ENCODE results near the gene VGLL3.
A peak's percentile ranks its signal among the peaks of the same experiment; 100 is the strongest.

The VGLL3 gene

GRCh38 chr3:87009271-87009670 is 18.3 kb upstream of the VGLL3 start:
- H3K4me3 ChIP-seq (ENCODE audit: low read length), result no peak overlapping the region
- DNase-seq (ENCODE audit: low read depth), result no peak
- TF ChIP-seq CTCF (IDR thresholded peaks at IDR 0.05; ENCODE audit: insufficient read depth, low read depth, low read length, missing control alignments), result no peak

- DNase-seq (ENCODE audit: low read depth), result peak; percentile 50
- H3K4me3 ChIP-seq (ENCODE audit: low read length), result no peak overlapping the region
- TF ChIP-seq CTCF (IDR thresholded peaks at IDR 0.05; ENCODE audit: insufficient read depth, low read depth, low read length, missing control alignments), result peak; percentile 56
These were observed 16.0 kb upstream of the VGLL3 start for GRCh38 chr3:87006844-87007439.

GRCh38 chr3:87004883-87005282 is 13.9 kb upstream of the VGLL3 start:
- H3K4me3 ChIP-seq (ENCODE audit: low read length), result no peak overlapping the region
- no peak for TF ChIP-seq CTCF (IDR thresholded peaks at IDR 0.05; ENCODE audit: insufficient read depth, low read depth, low read length, missing control alignments)
- no peak for DNase-seq (ENCODE audit: low read depth)

GRCh38 chr3:87002346-87002745 is 11.4 kb upstream of the VGLL3 start:
- no peak for DNase-seq (ENCODE audit: low read depth)
- TF ChIP-seq CTCF (IDR thresholded peaks at IDR 0.05; ENCODE audit: insufficient read depth, low read depth, low read length, missing control alignments), result no peak
- H3K4me3 ChIP-seq (ENCODE audit: low read length), result no peak overlapping the region

GRCh38 chr3:87001473-87002098 is 10.6 kb upstream of the VGLL3 start:
- DNase-seq (ENCODE audit: low read depth), result no peak
- TF ChIP-seq CTCF (IDR thresholded peaks at IDR 0.05; ENCODE audit: insufficient read depth, low read depth, low read length, missing control alignments), result no peak
- H3K4me3 ChIP-seq (ENCODE audit: low read length), result no peak overlapping the region

GRCh38 chr3:87000940-87001339 is 10.0 kb upstream of the VGLL3 start:
- no peak overlapping the region for H3K4me3 ChIP-seq (ENCODE audit: low read length)
- DNase-seq (ENCODE audit: low read depth), result no peak
- TF ChIP-seq CTCF (IDR thresholded peaks at IDR 0.05; ENCODE audit: insufficient read depth, low read depth, low read length, missing control alignments), result no peak

GRCh38 chr3:86998569-86998968 is 7.6 kb upstream of the VGLL3 start:
- no peak overlapping the region for H3K4me3 ChIP-seq (ENCODE audit: low read length)
- TF ChIP-seq CTCF (IDR thresholded peaks at IDR 0.05; ENCODE audit: insufficient read depth, low read depth, low read length, missing control alignments), result no peak
- DNase-seq (ENCODE audit: low read depth), result no peak
